NOMO-1 (cell line): ENCODE data around the gene TMEM245.
"Not testable (repeated sequence)": the region's sequence is repeated elsewhere in the genome, so short reads cannot be mapped to it uniquely, and the experiment has no call there.

Experiments used
- DNase-seq, 2 experiments: peaks; one replicate each; lab custom pipeline; 2025; ENCODE audit not compliant: unreplicated experiment in 2 of 2; lab: John Stamatoyannopoulos, UW

The TMEM245 gene

GRCh38 chr9:109003116-109003515 lies 116.6 kb downstream of the TMEM245 start:
- DNase-seq, result no peak

- no peak for DNase-seq
Measured at GRCh38 chr9:109002141-109002540, 117.6 kb downstream of the TMEM245 start.

- no peak for DNase-seq
Measured at GRCh38 chr9:109001275-109001676, 118.5 kb downstream of the TMEM245 start.

GRCh38 chr9:108997112-108997511 lies 122.6 kb downstream of the TMEM245 start:
- peak in 1 of 2 experiments; percentile 31 for DNase-seq

GRCh38 chr9:108996643-108997042 lies 123.1 kb downstream of the TMEM245 start:
- DNase-seq, result peak; percentile 29 to 63

- DNase-seq, result peak; percentile 16 to 76
Measured at GRCh38 chr9:108994695-108995094, 125.1 kb downstream of the TMEM245 start.

GRCh38 chr9:108991479-108991878 lies 128.3 kb downstream of the TMEM245 start:
- no peak for DNase-seq

GRCh38 chr9:108983885-108984284 lies 135.9 kb downstream of the TMEM245 start:
- no peak for DNase-seq

- DNase-seq, result no peak
Measured at GRCh38 chr9:108980893-108981292, 138.9 kb downstream of the TMEM245 start.

GRCh38 chr9:108978205-108978604 lies 141.5 kb downstream of the TMEM245 start:
- DNase-seq, result no peak

GRCh38 chr9:108973895-108974294 lies 145.9 kb downstream of the TMEM245 start:
- no peak for DNase-seq

GRCh38 chr9:108972626-108973209 lies 147.0 kb downstream of the TMEM245 start:
- no peak for DNase-seq

- DNase-seq, result no peak
Measured at GRCh38 chr9:108972186-108972585, 147.6 kb downstream of the TMEM245 start.

- not testable (repeated sequence) for DNase-seq
Measured at GRCh38 chr9:108971392-108971791, 148.4 kb downstream of the TMEM245 start.

- DNase-seq, result no peak
Measured at GRCh38 chr9:108967916-108968315, 151.8 kb downstream of the TMEM245 start.
